IPS DF 19.7 (cell line): ENCODE measurements around the gene TPRG1.

ENCODE experiments used
- DNase-seq: peaks from one replicate; pipeline ENCODE4 v3.0.0-alpha.2; 2013; ENCODE audit warnings: low read depth, low spot score

TPRG1 gene

DNA sequence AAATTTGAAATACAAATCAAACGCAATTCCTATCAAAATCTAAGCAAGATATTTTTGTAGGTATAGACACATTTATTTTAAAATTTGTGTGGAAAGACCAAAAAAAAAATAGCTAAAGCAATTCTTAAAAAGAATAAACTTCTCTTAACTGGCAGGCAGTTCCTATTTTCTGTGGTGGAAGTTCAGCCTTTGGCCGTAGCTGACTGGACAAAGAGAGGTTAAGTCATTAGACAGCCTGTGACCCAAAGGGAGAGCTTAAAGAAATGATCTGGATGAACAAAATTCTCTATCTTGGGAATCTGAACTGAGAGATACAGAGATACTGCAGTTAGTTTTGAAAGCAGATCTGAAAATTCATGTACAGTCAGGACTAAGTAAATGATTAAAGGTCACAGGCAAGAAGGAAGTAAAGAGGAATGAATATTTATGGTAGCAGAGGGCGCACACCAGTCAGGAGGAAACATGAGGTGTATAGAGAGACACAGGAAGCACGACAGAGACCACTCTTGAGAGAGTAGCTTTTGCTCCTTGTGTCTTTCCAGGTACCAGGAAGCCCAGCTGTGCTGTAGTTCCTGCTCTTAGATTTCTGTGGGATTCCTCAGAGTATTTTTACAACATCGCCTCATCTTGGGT is 57.5 kb downstream of the TPRG1 start:
- no peak for DNase-seq

- no peak for DNase-seq
Measured at GRCh38 chr3:189232790-189233189, 61.0 kb downstream of the TPRG1 start.

- DNase-seq: peak; percentile 42
Measured at GRCh38 chr3:189233225-189233858, 61.6 kb downstream of the TPRG1 start.

- no peak for DNase-seq
Measured at GRCh38 chr3:189235214-189235613, 63.4 kb downstream of the TPRG1 start.

DNA sequence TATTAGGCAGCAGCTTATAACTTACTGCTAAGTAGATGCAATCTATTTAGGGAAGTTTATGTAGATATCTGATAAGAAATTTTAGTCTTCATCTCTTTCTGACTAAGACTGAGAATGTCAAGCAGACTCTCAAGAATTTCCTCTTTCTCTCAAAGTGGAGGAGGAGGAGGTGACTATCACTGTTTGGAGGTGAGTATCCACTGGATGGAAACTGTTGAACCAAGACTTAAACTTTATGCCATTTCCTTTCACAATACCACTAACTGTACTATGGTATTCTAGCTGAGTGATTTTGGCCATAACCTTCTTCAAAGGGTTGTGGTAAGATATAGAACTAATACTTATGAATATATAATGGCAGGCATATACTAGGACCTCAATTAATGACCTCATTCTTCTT is 64.6 kb downstream of the TPRG1 start:
- no peak for DNase-seq

DNA sequence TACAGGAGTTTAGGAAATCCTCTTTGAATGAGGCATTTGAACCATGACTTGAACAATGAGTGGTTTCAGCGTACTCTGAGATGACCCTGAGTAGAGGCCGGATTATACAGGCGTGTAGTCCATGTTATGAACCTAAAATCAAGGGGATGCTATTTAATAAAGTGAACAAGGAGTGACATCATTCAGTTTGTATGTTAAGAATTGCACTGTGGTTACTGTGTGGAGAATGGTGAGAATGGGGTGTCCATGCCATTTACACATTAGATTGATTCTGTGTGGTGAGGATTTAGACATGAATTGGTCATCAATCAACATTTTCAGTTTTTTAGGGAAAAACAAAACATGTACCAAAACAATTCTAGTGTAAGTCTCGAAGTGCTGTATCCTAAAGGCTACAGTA is 65.8 kb downstream of the TPRG1 start:
- DNase-seq: no peak

DNA sequence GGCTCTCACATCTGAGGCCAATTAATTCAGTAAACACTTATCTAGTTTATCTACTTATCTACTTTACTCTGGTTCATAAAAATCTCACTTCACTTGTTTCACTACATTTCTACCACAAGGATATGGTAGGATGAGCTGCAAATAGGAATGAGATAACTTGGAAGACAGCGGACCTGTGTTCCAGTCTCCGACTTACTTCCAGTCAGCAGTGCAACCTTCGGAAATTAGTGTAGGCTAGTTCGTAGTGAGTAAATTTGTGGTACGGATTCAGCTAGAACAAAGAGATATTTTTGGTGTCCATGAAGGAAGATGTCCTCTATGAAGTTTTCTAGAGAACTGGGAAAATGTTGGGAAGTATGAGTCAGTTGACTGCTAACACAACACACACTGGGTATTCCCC is 66.3 kb downstream of the TPRG1 start:
- DNase-seq: no peak

DNA sequence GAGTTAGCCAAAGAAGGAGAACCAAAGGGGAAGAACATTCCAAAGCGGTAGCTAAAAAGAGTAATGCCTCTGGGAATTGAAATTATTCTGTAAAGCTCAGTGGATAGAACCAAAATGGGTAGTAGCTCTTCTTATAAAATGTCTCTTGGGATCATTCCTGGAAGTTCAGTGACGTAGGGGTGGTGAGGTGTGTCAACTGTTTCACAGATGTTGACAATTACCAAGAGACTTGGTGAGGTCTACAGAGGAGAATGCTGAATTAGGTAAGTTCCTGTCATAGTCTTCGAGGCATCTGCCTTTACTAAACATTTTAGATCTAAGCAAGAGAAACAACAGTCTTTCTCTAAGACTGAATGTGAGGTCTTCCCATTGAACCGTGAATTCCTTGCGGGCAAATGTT is 67.8 kb downstream of the TPRG1 start:
- no peak for DNase-seq

- DNase-seq: no peak
Measured at GRCh38 chr3:189249987-189250386, 78.2 kb downstream of the TPRG1 start.

DNA sequence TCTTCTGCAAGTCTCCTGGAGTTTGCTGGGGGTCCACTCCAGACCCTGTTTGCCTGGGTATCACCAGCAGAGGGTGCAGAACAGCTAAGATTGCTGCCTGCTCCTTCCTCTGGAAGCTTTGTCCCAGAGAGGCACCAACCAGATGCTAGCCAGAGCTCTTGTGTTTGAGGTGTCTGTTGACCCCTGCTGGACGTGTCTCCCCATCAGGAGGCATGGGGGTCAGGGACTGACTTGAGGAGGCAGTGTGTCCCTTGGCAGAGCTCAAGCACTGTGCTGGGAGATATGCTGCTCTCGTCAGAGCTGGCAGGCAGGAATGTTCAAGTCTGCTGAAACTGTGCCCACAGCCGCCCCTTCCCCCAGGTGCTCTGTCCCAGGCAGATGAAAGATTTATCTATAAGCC is 86.5 kb downstream of the TPRG1 start:
- DNase-seq: no peak

- no peak for DNase-seq
Measured at GRCh38 chr3:189260556-189261493, 89.1 kb downstream of the TPRG1 start.

GRCh38 chr3:189262746-189263145 is 91.0 kb downstream of the TPRG1 start:
- no peak for DNase-seq

DNA sequence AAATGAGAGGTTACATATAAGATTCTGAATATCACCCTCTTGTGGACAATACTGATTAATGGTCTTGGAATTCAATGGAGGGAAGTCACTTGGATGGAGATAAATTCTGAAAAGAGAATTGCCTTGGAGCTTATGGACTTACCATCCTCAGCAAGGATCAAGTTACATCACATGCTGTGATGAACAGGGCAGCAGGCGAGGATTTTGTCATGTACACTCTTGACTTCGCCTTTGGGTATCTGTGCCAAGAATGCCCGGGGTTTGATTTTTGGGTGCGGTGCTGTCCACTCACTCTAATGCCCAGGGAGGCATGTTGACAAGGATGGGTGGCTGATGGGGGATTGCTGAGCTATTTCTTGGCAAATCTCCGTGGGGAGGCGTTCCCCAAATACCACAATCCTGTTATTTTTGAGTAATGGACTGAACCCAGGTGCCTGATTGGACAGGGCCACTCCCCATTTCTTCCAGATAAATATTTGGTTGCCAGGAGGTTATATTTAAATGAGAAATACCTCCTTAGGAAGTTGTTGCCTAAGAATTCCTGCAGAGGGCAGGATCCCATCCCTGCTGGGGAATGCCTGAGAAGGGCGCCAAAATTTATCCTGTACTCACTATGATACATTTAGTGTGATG is 96.3 kb downstream of the TPRG1 start:
- DNase-seq: no peak

DNA sequence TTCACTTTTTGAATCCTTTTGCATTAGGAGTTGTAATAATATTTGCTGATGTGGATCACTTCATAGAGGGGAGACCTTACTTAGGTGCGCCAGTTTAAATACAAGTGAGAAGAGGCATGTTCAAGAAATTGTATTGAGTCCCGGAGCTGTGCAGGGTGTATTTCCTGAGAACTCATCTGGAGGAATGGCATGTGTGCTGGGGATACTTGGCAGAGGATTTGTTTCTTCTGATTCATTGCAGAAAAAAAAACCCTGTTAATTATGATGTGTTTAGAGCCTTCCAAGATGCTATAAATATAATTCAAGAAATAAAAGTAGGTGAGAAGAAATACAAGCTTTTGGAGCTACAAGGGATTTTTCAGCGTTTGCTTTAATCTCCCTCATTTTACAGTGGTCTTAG is 97.6 kb downstream of the TPRG1 start:
- no peak for DNase-seq

DNA sequence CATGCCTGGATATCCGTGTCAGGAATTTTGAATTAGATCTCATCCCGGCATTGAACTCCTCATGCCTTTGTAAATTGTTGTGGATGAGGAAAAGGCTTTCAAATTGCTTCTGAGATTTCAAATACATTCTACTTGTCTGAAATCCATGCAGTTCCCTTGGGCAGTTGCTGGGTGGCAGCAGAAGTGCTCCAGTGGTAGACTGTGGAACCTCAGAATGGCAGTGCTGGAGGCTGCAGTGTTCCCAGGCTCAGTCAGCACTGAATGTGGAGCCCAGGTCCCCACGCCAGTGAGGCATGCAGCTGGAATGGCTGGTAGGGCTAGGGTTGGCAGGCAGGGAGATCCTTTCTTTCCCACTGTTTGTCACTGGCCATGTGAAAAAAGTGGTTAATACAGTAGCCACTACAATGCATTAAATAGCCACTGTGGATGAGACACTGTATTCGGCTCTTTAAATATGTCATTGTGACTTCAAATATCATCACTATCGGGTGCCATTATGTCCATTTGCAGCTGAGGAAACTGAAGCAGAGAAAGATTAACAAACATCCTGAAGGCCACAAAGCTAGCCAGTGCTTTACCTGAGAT is 98.6 kb downstream of the TPRG1 start:
- DNase-seq: peak; percentile 28

- DNase-seq: no peak
Measured at GRCh38 chr3:189272500-189273119, 100.8 kb downstream of the TPRG1 start.

DNA sequence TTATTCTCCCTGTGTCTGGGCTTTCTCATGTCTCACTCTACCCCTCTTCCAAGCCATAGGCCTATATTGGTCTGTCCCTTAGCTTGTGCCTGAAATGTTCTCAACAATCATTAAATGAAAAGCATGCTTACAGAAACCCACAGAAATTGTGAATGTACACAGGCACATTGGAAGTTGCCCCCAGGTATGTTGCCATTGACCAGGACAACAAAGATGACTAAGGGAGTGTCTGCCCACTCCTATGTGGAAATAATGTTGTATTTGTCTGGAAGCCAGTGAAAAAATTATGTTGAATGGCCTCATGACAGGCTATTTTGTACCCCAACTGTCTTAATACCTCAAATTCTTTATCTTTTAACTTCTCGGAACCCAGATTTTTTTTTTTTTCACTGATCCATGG is 102.0 kb downstream of the TPRG1 start:
- DNase-seq: no peak

- no peak for DNase-seq
Measured at GRCh38 chr3:189275182-189275581, 103.4 kb downstream of the TPRG1 start.

DNA sequence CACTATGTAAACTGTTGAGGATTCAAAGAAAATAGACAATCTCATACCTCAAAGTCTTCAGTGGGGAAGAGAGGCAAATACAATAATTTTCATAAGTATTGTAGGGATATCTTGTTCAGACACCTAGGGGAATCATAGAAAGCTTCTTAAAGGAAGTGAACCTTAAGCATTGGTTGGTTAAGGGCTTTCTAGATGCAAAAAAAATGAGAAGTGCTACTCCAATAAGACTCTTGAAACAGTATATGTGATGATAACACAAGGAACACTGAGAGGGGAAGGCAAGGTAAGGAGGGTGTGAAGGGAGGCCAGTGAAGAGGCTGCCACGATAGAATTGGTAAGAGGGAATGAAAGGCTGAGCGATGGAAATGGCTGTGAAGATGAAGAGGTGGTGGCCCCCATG is 104.1 kb downstream of the TPRG1 start:
- no peak for DNase-seq

- no peak for DNase-seq
Measured at GRCh38 chr3:189276444-189277219, 104.9 kb downstream of the TPRG1 start.

GRCh38 chr3:189277711-189278110 is 105.9 kb downstream of the TPRG1 start:
- no peak for DNase-seq
